ENCODE data around the gene PRKCQ. TPM values are rescaled to one million over a fixed set of nuclear protein-coding genes. Genes with fewer than 3 reads are reported as not detected.

The PRKCQ gene
- total and polyA plus RNA-seq, 2 of the 4 experiments (the other 2 are of a cell fraction) = under 0.01 to 0.03 TPM

GRCh38 chr10:6610647-6611046 is 30.6 kb upstream of the PRKCQ start:
- Histone ChIP-seq H2BK120ac (ENCODE audit: low read depth, low read length) (no peak overlapping the region), H3K9me1 (ENCODE audit: insufficient read depth, low read length) (no peaks in the 10 kb centered on the region), H3K9ac (ENCODE audit: low read depth, low read length) (no peak overlapping the region), H2BK20ac (ENCODE audit: low read depth, low read length) (no peak overlapping the region), H2BK5ac (ENCODE audit: low read depth, low read length, poor library complexity, severe bottlenecking) (no peak overlapping the region), H3K56ac (ENCODE audit: extremely low read depth, insufficient read depth, low read length) (no peak overlapping the region), H2BK15ac (ENCODE audit: low read depth, low read length) (no peak overlapping the region), H3K27ac (ENCODE audit: insufficient read depth, low read length) (no peak overlapping the region), H3K14ac (replicated peaks; ENCODE audit: low read depth, low read length) (no peak overlapping the region), H2AFZ (replicated peaks; ENCODE audit: low read length, poor library complexity) (no peak overlapping the region), H4K8ac (ENCODE audit: low read depth in 2 of 2, low read length in 2 of 2) (no peak overlapping the region), H4K91ac (ENCODE audit: insufficient read depth, low read depth, low read length) (no peak overlapping the region), H2AK9ac (replicated peaks; ENCODE audit: low read depth, low read length, poor library complexity) (no peak overlapping the region), H3K18ac (ENCODE audit: low read depth, low read length) (no peak overlapping the region), H2AK5ac (ENCODE audit: low read depth, low read length) (no peak overlapping the region), H3K4me1 (ENCODE audit: control insufficient read depth, insufficient read depth, low read length) (no peaks in the 10 kb centered on the region), H3K27me3 (ENCODE audit: control insufficient read depth, insufficient read depth, low read length) (no peaks in the 10 kb centered on the region), H4K5ac (ENCODE audit: low read depth, low read length) (no peak overlapping the region), H4K20me1 (ENCODE audit: insufficient read depth, low read length) (no peaks in the 10 kb centered on the region), H3K9me3 (ENCODE audit: control insufficient read depth, insufficient read depth, low read length) (no peaks in the 10 kb centered on the region), H3K23ac (ENCODE audit: low read depth, low read length) (no peak overlapping the region), H3K4me2 (ENCODE audit: low read depth, low read length) (no peak overlapping the region), H3K4ac (ENCODE audit: low read depth, low read length) (no peak overlapping the region), H3K79me1 (ENCODE audit: low read depth in 1 of 2, low read length in 2 of 2) (no peaks in the 10 kb centered on the region), H3K4me3 (ENCODE audit: insufficient read depth, low read depth, low read length) (no peak overlapping the region), H3K36me3 (ENCODE audit: control insufficient read depth, insufficient read depth, low read length) (no peaks in the 10 kb centered on the region)
- ChIA-PET CTCF (no interaction called here), POLR2A (ENCODE audit: unreplicated experiment) (no interaction called here)
- intact Hi-C loops (cut with micrococcal nuclease) = loop anchor here (1.0 kb wide), 1 partner anchor 42 kb away; no protein-coding TSS in a partner anchor
- DNase-seq (no peak), ATAC-seq (ENCODE audit: low read depth) (no peak)
- BruUV-seq (replicated peaks) = no TSS peak
- TF ChIP-seq RFX5 (IDR thresholded peaks at IDR 0.05; ENCODE audit: low read depth, low read length) (no peak), MAFK (IDR thresholded peaks at IDR 0.05; ENCODE audit: low read depth, low read length) (no peak), SMC3 (IDR thresholded peaks at IDR 0.05; ENCODE audit: low read depth, low read length) (no peak), CEBPB (IDR thresholded peaks at IDR 0.05; ENCODE audit: low read depth, low read length) (no peak), RAD21 (IDR thresholded peaks at IDR 0.05; ENCODE audit: low read length) (no peak), RCOR1 (IDR thresholded peaks at IDR 0.05; ENCODE audit: insufficient replicate concordance, low read length) (no peak)
- TF ChIP-seq, protein P1, sequence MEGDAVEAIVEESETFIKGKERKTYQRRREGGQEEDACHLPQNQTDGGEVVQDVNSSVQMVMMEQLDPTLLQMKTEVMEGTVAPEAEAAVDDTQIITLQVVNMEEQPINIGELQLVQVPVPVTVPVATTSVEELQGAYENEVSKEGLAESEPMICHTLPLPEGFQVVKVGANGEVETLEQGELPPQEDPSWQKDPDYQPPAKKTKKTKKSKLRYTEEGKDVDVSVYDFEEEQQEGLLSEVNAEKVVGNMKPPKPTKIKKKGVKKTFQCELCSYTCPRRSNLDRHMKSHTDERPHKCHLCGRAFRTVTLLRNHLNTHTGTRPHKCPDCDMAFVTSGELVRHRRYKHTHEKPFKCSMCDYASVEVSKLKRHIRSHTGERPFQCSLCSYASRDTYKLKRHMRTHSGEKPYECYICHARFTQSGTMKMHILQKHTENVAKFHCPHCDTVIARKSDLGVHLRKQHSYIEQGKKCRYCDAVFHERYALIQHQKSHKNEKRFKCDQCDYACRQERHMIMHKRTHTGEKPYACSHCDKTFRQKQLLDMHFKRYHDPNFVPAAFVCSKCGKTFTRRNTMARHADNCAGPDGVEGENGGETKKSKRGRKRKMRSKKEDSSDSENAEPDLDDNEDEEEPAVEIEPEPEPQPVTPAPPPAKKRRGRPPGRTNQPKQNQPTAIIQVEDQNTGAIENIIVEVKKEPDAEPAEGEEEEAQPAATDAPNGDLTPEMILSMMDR (conservative IDR thresholded peaks at IDR 0.05; ENCODE audit: low read depth, low read length) = no peak
- dilution Hi-C loops (cut with HindIII; ENCODE audit: low sequenced_read_pairs, unreplicated experiment) = no loop called here
- in situ Hi-C loops (cut with MboI; ENCODE audit: low sequenced_read_pairs) = no loop called here
